ENCODE measurements around the gene P3H3.
A peak's percentile ranks its signal among the peaks of the same experiment; 100 is the strongest.

P3H3 gene

DNA sequence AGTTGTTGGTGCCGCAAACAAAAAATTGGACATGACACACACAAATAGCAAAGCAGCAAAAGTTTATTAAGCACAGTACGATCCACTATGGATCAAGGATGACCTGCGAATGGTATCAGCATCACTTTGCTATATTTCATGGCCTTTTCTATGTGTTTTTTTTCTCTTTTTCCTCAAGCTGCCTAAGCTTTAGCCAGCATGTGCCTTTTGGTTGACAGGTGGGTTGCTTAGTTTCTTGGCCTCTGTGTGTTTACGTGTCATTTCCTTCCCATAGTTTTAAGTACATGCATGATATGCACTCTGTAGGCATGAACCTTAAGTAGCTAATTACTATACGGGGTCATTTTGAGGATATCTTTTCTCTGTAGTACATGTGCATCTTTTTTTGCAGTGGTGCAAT lies 29.1 kb upstream of the P3H3 start:
- DNase-seq (ENCODE audit: low spot score): no peak

DNA sequence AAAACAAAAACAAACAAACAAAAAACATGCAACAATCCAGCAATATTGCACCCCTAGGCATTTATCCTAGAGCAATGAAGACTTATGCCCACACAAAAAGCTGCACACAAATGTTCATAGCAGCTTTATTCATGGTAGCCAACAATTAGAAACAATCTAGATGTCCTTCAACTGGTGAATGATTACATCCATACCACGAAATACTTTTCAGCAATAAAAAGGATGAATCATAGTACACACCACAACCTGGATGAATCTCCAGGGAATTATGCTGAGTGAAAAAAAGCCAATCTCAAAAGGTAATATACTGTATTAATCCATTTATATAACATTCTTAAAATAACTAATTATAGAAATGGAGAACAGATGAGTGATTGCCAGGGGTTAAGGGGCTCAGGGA lies 21.0 kb upstream of the P3H3 start:
- DNase-seq (ENCODE audit: low spot score): no peak

DNA sequence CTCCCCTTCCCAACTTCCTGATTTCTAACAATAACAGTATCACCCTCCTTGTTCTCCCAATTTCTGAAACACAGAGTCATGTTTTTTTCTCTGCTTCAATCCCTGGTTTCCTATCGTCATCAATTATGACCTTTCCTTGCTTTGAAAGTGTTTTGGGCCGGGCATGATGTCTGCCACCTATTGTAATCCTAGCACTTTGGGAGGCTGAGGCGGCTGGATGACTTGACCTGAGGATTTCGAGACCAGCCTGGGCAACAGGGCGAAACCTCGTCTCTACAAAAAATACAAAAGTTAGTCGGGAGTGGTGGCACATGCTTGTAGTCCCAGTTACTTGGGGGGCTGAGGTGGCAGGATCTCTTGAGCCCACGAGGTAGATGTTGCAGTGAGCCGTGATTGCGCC lies 19.2 kb upstream of the P3H3 start:
- DNase-seq (ENCODE audit: low spot score): no peak

DNA sequence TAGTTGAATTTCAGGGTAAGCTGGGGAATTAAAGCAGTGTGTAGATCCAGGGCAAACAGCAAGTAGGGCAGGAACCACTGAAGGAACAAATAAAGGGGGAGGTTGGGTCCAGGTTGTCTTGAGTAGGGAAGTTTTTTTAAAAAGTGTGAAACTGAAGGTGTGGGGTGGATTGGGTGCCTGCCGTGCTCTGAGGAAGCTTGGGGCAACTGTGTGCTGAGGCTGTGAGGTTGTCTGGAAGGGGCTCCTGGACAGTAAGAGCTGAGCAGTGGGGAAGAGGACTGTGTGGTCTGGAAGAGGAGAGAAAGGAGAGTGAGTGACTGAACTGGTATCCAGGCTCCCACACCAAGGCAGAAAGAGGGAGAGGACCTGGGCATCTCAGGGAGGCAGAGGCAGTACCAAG lies 17.4 kb upstream of the P3H3 start:
- no peak for DNase-seq (ENCODE audit: low spot score)

DNA sequence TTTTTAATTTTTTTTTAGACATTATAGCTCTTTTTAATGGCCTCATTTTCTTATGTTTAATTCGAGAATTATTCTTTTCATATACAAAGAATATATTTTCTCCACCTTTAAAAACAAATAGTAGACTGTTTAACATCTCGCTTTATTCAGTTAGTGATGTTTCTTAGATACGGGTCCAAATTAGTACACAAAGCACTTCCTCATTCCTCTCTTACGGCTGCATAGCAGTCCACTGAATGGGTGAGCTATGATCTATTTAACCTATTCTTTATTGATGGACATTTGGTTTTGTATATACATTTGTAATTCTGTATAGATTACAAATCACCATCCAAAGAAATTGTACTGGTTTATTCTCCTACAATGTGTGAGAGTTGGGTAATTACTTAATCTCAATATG lies 14.8 kb upstream of the P3H3 start:
- no peak for DNase-seq (ENCODE audit: low spot score)

DNA sequence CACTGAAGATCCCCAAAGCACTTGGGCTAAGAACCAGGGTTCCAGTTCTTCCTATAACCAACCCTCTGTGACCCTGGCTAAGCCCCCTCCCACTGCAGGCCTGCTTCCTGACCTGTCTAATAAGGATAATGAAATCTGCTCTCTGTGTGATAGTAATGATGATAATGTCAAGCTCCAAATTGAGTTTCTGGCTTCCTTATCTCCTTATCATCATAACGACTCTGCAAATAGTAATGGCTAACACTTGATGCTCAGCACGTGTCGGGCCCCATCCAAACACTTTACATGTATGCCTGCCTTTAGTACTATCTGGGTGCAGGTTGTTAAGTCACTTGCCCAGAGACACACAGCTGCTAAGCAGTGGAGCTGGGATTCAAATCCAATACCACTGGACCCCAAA lies 11.6 kb upstream of the P3H3 start:
- no peak for DNase-seq (ENCODE audit: low spot score)

DNA sequence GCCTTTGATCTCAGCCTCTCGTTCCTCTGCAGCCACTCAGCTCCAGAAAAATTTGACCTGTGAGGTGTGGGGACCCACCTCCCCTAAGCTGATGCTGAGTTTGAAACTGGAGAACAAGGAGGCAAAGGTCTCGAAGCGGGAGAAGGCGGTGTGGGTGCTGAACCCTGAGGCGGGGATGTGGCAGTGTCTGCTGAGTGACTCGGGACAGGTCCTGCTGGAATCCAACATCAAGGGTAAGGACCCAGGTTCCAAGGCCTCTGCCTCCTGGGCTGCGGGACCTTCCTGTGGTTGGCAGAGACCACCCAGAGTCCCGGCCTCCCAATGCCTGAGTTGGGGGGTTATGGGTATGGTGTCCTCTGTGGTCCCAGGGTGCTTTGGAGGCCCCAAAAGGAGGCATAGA lies 11.1 kb upstream of the P3H3 start:
- no peak for DNase-seq (ENCODE audit: low spot score)

DNA sequence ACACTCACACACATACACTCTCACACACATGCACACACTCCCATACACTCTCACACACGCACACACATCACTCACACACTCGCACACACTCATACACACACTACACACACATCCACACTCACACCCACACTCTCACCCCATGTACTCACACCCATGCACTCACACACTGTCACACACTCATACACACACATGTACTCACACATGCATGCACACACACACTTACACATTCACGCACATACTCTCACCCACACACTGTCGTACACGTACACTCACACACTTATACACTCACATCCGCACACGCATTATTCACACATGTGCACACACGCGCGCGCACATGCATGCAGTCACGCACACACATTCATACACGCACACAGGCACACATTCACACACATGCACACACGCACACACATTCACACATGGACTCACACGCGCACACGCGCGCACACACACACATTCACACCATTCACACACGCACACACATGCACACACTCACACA lies 10.5 kb upstream of the P3H3 start:
- DNase-seq (ENCODE audit: low spot score): no peak

DNA sequence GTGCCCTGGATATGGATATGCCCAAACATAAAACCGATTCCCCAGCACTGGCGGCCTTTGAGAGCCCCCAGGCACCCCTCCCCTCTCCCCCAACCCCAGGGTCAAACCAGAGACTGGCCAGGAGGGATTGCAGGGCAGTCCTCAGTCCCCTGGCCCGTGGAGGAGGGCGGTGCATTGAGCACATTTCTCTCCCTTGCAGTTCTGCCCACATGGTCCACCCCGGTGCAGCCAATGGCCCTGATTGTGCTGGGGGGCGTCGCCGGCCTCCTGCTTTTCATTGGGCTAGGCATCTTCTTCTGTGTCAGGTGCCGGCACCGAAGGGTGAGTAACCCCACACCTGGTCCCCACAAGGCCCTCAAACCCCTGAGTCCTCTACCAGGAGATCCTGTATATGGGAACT lies 10.0 kb upstream of the P3H3 start:
- DNase-seq (ENCODE audit: low spot score): no peak

DNA sequence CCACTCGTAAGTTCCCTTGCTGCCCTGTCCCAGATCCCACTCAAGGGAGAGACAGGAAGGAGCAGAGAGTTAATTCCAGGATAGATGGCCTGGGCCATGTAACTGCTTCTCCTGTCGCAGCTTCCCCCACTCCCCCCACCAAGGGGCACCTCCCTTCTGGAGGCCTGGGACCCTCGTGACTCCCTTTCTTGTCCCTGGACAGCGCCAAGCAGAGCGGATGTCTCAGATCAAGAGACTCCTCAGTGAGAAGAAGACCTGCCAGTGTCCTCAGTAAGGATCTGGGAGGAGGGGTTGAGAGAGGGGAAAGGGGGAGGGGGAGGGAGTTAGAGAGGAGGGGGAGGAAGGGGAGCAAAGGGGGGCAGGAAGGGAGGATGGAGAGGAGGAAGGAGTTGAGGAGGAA lies 9.6 kb upstream of the P3H3 start:
- no peak for DNase-seq (ENCODE audit: low spot score)

DNA sequence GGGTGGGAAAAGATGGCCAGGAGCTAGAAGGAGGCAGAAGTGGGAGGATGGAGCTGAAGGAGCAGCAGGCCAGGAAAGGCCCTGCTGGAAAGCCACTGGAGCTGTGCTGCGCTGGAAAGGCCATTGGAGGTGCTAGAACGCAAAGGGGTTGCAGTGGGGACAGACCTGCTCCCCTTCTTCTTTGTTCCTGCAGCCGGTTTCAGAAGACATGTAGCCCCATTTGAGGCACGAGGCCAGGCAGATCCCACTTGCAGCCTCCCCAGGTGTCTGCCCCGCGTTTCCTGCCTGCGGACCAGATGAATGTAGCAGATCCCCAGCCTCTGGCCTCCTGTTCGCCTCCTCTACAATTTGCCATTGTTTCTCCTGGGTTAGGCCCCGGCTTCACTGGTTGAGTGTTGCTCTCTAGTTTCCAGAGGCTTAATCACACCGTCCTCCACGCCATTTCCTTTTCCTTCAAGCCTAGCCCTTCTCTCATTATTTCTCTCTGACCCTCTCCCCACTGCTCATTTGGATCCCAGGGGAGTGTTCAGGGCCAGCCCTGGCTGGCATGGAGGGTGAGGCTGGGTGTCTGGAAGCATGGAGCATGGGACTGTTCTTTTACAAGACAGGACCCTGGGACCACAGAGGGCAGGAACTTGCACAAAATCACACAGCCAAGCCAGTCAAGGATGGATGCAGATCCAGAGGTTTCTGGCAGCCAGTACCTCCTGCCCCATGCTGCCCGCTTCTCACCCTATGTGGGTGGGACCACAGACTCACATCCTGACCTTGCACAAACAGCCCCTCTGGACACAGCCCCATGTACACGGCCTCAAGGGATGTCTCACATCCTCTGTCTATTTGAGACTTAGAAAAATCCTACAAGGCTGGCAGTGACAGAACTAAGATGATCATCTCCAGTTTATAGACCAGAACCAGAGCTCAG lies 8.8 kb upstream of the P3H3 start:
- no peak for DNase-seq (ENCODE audit: low spot score)

DNA sequence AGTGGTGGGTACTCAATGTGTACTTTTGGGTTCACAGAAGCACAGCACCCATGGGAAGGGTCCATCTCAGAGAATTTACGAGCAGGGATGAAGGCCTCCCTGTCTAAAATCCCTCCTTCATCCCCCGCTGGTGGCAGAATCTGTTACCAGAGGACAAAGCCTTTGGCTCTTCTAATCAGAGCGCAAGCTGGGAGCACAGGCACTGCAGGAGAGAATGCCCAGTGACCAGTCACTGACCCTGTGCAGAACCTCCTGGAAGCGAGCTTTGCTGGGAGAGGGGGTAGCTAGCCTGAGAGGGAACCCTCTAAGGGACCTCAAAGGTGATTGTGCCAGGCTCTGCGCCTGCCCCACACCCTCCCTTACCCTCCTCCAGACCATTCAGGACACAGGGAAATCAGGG lies 8.0 kb upstream of the P3H3 start:
- no peak for DNase-seq (ENCODE audit: low spot score)

DNA sequence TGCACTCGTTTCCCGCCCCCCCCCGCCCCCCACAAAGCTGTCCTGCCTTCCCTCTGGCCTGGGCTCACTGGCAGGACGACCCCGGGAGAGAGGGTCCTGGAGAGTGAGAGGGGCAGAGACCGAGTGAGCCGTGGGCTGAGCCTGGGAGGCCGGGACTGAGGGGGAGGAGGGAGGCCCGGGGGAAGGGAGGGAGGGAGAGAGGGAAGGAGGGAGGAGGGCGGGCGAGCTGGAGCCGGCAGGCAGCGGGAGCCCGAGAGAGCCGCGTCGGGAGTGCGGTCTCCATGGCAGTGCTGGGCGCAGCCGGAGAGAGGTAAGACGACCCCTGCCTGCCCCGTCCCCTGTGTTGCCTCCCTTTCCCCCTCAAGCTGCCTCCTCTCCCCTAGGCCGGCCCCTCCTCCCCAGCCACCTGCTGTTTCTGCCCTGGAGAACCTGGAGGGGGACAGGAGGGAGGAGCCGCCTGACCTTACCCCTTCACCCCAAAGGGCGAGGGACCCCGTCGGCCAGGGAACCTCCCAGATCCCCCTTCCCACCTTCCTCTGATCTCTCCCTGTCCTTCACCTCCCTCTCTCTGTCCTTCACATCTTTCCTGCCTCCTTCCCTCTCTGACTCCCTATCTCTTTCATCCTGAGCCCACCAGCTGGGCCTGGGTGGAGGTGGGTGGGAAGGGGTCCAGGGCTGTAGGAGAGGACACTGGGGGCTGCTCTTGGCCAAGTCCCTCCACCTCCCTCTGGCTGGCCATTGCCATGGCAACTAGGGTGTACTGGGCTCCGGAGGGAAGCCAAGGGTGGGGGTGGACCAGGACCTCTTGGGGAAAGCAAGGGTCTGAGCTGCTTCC lies 6.4 kb upstream of the P3H3 start, which contains the start of gene GPR162:
Gene GPR162, plus strand, starts transcription at position 231 of the 835 bp plus-strand sequence. CDS start 2,078 bp downstream, outside the sequence.
- DNase-seq (ENCODE audit: low spot score): no peak

DNA sequence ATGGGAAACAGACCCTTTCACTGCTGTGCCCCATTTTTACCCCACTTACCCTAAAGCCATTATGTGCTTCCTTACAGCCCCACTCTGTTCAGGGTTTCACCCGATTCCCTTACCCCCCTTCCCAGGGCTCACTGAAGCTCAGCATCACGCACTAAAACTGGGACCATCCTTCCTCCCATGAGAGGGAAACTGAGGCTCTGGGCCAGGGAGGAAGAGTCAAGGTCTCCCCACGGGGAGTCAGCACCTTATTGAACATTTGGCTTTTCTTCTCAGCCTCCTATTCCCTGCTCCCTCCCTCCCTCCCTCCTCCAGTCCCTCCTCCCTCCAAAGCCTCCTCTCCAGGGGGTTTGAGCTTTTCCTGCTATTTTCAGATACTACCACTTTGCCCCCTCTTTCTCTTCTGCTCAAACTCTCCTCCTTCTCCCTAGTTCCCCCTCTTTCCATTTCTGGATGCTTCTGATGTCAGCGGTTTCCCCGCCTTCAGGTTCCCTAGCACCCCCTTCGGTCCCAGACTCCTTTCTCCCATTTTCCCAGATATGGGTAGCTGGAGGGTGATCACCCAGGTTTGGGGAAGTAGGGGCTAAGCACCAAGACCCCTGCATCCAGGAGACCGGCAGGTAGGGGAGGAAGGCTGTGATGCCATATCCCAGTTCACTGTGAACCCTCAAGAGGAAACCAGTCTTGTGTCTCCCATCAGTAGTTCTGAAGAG lies 5.6 kb upstream of the P3H3 start:
- no peak for DNase-seq (ENCODE audit: low spot score)

DNA sequence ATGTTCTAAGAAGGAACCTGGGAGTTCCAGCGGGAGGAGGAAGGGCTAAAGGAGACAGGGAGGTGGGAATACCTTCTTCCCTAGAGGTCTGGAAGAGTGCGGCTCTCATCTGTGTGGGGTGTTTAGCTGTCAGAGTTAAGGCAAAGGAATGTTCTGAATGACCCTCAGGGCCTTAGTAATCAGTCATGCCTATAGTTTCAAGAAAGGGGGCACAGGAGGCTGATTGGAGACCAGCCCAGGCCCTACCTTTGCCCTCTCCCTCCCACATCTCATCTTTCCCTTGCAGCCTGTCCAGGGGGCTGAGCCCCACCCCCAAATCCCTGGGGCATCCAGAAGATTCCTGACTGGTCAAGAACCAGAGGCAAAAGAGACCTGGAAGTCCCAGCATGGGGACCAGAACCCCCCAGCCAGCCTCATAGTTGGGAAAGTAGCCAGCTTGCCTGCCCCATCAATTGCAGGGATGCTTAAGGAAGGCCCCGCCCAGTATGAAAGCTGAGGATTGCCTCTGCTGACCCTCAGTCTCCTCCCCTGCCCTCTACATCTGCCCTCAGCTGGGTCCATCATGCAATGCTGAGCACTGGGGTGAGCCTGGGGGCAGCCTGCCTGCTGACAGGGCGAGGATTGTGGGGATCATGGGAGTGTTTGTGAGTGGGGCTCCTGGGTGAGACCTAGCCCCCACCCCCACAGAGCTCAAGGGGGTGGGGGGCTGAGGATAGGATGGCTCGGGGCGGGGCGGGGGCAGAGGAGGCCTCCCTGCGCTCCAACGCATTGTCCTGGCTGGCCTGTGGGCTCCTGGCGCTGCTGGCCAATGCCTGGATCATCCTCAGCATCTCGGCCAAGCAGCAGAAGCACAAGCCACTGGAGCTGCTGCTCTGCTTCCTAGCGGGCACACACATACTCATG lies 4.8 kb upstream of the P3H3 start:
- no peak for DNase-seq (ENCODE audit: low spot score)

DNA sequence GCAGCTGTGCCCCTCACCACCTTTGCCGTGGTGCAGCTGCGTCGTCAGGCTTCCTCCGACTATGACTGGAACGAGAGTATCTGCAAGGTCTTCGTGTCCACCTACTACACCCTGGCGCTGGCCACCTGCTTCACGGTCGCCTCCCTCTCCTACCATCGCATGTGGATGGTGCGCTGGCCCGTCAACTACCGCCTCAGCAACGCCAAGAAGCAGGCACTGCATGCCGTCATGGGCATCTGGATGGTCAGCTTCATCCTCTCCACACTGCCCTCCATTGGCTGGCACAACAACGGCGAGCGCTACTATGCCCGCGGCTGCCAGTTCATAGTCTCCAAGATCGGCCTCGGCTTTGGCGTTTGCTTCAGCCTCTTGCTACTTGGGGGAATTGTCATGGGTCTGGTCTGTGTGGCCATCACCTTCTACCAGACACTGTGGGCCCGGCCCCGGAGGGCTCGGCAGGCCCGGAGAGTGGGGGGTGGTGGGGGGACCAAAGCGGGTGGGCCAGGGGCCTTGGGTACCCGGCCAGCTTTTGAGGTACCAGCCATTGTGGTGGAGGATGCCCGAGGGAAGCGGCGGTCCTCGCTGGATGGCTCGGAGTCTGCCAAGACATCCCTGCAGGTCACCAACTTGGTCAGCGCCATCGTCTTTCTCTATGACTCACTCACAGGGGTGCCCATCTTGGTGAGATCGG lies 4.0 kb upstream of the P3H3 start:
- no peak for DNase-seq (ENCODE audit: low spot score)

DNA sequence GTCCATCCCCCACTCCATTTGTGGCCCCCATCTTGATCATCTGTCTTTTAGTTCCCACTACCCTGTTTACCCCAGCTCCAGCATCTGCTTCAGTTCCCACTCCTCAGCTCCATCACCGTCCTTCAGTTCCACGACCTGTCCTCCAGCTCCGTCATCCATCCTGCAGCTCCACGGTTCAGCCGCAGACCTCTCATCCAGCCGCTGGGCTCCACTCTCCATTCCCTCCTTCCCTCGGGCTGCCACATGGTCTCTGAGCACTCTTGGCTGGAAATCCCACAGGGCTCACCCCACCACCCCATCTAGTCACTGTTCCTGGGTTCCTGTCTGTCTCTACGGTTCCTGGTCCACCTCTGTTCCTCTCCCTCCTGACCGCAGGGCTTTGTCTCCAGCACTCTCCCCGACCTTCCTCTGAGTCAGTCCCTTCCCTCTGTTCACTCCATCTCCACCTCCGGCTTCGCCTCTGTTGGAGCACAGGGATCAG lies 3.3 kb upstream of the P3H3 start:
- DNase-seq (ENCODE audit: low spot score): no peak

DNA sequence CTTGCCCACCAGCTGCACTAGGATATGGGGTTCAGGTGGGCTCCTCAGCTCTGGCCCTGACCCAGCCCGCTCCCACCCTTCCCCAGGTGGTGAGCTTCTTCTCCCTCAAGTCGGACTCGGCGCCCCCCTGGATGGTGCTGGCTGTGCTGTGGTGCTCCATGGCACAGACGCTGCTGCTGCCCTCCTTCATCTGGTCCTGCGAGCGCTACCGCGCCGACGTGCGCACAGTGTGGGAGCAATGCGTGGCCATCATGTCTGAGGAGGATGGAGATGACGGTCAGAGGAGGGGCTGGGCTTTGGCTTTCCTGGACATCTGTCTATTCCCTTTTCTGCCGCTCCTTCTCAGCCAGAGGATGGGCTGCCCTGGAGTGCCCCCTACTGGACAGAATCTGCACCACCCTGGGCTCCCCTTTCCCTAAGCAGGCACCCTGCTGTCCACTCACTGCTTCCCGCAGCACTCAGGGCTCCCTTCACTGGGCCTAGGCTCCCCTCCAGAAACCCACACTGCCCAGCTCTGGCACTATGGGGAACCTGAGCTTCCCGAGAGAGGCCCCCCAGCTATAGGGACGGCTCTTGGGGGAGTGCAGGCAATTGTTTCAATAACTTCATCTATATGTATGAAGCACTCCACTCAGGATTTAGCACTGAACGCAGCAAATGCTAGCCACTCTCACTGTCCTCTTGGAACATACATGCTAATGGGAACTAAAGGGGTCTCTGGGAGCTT lies 2.6 kb upstream of the P3H3 start:
- DNase-seq (ENCODE audit: low spot score): peak; percentile 80

DNA sequence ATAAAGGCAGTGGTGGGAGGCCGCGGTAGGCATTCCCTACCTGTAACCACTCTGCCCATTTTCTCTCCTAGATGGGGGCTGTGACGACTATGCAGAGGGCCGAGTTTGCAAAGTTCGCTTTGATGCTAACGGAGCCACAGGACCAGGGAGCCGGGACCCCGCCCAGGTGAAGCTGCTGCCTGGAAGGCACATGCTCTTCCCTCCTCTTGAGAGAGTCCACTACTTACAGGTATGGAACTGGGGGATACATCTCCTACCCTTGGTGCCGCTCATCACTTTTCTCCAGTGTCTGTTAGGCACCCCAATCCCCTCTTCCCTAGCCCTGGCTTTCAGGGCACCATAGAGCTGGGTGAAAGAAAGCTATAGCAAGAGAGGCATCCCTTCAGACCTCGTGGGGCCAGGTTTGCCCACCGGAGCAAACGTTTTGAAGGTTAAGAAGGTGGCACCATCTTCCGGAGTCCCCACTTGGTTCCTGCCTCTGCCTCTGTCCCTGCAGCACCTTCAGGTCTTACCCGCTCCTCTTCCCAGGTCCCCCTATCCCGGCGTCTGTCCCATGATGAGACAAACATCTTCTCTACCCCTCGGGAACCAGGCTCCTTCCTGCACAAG lies 2.0 kb upstream of the P3H3 start:
- DNase-seq (ENCODE audit: low spot score): no peak

Measured in CD4-positive, alpha-beta T cell treated with Interleukin-2 at 100 ng/mL for 4 hours (primary cell).